Dedifferentiated amniotic fluid mesenchymal stem cell (primary cell): ENCODE data around the gene CRYBG2.

Experiments used
- DNase-seq: peaks from one replicate; pipeline ENCODE4 v3.0.0-alpha.2; 2016; ENCODE audit errors: extremely low spot score

CRYBG2 gene

DNA sequence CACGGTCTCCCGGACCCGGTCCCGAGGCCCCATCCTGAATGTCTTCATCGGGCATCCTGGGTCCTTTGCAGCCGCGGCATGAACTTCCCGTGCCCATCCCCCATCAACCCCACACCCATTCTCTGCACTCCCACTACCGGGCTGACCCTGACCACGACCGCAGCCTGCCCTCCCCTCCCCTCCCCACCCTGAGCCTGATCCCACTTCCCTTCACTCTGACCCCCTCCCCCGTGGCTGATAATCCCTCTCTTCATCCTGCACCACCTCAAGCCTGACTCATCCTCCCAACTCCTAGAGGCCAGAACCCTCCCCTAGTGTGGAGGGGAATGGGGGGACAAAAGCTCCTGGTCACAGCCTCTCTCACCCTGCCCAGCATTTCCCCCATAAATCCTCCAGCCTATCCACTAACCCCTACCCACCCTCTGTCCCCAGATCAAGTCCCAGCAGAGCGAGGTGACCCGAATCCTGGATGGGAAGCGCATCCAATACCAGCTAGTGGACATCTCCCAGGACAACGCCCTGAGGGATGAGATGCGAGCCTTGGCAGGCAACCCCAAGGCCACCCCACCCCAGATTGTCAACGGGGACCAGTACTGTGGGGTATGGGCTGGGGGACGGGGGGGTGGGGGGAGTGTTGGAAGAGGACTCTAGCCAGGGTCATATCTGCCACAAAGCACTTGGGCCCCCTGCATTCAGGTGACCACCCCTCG lies 73.4 kb downstream of the CRYBG2 start:
- DNase-seq = no peak

DNA sequence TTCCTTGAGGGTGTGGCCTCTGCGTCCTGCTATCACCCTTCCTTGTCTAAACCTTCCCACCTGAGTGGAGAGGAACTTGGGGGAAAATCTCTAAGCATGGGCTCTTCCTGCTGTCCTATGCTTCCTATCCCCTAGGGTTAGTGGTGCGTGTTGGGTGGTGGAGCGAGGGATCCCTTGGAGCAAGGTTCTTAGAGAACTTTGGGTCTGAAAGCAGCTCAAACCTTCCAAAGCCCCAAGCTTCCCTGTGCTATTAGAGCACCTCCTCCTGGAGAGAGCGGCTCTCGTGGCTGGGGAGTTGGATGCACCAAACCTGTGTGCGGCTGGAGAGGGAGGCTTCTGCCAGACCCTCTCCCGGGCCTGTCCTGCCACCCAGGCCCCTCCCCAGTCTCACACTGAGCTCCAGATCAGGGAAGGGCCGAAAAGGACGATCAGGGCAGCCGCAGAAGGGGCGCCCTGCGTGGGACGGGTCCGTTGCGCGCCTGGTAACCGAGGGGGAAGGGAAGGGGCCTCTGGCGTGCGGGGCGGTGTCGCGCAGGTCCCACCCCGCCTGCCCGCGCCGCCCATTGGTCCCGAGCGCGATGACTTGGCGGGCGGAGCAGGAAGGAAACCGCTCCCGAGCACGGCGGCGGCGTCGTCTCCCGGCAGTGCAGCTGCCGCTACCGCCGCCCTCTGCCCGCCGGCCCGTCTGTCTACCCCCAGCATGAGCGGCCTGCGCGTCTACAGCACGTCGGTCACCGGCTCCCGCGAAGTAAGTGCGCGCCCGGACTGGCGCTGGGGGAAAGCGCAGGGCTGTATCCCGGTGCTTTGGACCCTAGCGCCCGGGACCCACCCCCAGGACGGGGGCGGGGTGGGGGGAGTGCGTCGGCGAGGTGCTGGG lies 74.2 kb downstream of the CRYBG2 start, which contains the start of gene SH3BGRL3:
SH3BGRL3 (plus strand) TSS at position 631 of the 877 bp plus-strand sequence; CDS start at position 701, 70 bp downstream.
- peak; percentile 54 for DNase-seq

DNA sequence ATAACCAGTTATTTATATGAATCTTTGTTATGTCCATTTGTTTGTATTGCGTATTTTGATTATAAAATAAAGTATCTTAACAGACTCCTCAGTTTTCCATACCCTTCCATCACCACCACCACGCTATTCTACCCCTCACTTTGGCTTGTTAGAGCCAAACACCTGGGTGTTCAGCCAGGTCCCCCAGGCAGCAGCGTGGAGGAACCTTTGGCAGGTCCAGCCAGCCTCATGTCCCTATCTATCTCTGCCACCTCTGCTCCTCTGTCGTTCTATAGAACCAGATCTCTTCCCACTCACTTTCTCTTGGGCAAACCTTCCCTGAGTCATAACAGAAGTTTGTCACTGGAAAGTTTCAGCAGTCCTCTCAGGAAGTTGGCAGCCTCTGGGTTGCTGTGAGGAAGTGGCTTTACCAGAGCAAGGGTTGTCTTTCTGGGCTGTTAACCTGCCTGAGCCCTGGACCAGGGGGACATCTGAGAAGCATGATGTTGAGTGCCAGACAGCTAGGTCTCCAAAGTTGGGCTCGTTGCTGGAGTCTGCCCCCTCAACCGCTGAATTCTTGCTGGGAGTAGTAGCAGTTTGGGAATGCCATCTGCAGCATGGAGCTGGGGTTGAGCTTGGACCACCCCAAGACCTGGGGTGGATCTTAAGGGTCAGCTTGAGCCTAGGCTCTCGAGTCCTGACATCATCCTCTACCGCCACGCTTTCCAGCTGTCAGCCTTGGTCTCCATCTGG lies 75.0 kb downstream of the CRYBG2 start:
- DNase-seq = peak; percentile 62

DNA sequence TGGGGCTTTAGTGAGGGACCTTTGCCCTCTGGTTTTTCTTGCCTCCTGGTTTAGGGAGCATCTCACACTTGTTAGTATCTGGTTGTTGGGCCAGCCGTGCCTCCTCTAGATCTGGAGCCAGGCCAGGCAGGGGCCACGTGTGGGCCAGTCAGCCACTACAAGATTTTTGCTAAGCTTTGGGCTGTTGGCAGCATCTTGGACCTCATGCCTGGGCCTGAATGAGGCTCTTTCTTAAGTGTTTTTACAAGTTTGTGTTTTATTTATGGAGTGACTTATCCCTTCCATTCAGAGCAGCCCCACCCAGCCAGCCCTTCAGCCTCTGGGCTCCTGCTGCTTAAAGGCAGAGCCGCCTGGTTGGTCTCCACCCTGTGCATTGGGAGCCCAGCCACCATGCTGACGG lies 75.6 kb downstream of the CRYBG2 start:
- peak; percentile 85 for DNase-seq

DNA sequence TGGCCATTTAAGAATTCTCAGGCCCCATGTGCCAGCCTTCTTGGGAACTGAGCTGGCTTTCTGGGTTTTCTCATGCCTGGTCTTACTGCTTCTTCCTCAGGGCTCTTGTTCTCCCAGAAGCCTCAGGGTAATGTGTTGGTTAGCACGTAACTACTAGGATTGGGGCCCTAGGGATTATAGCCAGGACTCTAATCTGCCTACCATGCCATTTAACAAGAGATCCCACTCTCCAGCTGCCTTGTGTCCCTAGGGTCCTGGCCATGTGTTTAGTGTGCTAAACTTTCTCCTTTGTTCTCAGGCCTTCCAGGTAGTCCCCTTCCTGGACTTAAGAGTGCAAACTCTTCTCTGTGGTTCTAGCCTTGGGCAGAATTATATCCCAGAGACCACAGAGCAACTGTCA lies 76.2 kb downstream of the CRYBG2 start:
- DNase-seq = no peak

DNA sequence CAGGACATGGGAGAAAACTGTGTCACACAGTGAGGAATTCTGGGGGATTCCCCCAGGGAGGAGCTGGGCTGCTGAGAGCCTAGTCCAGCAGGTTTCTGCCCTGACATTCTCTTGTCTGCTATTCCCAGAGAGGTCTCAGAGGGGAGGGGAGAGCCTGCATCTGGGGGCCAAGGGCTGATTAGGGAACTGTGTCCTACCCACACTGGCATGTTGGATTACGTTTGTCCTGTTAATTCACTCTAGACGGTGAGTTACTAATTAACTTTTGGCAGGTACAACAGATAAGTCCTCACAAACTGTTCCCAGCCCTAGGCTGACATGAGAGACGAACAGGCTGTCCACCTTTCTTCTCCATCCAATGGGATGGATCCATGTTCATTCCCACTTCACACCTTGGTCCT lies 76.7 kb downstream of the CRYBG2 start:
- no peak for DNase-seq

DNA sequence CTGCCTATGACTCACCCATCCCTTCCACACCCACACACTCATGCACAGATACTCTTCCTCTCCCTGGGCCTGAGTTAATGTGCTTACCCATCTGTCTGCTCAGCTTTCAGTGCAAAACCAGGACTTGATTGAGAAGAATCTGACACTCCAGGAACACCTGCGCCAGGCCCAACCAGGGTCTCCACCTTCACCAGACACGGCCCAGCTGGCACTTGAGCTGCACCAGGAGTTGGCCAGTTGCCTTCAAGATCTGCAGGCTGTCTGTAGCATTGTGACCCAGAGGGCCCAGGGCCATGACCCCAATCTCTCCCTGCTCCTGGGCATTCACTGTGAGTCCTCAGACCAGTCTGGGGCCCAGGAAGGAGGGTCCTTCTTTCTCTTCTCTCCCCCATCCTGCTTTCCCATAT lies 77.5 kb downstream of the CRYBG2 start:
- no peak for DNase-seq

DNA sequence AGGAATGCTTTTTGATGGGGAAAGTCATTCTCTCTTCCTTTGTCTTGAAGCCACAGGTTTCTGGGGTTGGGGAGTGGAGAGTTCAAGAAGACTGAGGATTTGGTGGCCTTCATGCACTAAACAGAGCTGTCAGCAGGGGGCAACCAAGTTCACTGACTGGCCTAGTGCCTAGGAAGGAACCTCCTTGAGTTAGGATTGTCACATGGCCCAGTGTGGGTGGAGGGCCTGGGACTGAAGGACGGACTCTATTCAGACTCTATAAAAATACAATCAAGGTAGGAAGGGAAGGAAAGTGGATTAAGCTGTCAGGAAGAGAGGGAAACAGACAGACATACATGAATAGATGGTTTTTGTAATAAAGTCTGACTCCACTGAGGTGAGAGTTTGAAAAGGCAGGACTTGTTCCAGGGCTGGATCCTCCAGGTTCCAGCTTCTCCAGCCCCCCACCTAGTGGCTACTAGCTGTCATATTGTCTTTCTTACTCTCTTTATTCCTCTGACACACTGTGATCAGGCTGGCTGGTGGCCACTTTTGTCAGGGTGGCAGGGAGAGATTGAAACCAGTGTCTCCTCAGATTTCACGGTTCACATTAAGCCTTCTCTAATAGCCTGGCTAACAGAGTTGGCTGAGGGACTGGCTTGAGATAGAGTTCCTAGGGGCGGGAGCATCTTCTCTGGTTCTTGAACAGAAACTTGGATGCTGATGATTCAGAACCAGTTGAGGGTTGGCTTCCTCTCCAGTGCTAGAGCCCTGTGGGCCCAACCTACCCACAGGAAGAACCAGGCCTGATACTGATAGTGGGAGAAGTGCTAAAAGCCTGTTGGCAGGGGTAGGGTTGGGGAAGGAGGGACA lies 78.1 kb downstream of the CRYBG2 start:
- peak; percentile 82 for DNase-seq

DNA sequence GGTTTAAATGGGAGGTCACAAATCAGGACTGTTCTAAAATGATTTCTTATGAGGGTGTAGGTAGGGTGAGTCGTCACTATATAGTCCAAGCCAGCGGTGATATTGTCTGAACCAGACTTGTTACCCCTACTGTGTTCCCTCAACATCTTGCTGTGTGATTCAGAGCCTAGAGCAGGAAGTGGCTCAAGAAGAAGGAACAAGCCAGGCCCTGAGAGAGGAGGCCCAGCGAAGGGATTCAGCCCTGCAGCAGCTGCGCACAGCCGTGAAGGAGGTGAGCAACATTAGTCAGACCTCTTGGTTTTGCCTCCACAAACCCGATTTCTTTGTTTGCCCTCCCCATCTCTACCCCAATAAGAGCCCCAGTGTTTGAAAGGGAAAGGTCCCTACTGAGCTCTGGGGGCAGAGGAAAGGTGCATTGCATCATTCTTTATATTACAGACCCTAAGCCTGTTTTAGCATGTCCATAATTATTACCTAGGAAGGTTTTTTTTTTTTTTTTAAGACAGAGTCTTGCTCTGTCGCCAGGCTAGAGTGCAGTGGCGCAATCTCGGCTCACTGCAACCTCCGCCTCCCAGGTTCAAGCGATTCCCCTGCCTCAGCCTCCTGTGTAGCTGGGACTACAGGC lies 79.0 kb downstream of the CRYBG2 start:
- no peak for DNase-seq
